Prostate gland (tissue), 2 donors: ENCODE measurements around the gene NKD2.

Experiments
- POLR2A ChIP-seq: fragments of 450-650 bp; IDR thresholded peaks from one replicate; pipeline ENCODE4 v1.6.1; 2016; ENCODE audit warnings: antibody characterized with exemption, mild to moderate bottlenecking
- POLR2AphosphoS5 ChIP-seq: sonication (generic); formaldehyde crosslinking; IDR thresholded peaks from one replicate; pipeline ENCODE4 v1.6.1; 2017; ENCODE audit warnings: antibody characterized with exemption
- TF ChIP-seq, protein P1 (sequence below), 4 experiments: fragments of 200-600 bp in 2 of 4; fragments of 450-650 bp in 2 of 4; sonication (generic) in 2 of 4; IDR thresholded peaks; 1 replicate in 3 of 4; 2 replicates in 1 of 4; pipeline ENCODE4 v1.5.1; 2016 to 2019; ENCODE audit warnings: antibody characterized with exemption in 4 of 4, mild to moderate bottlenecking in 2 of 4, moderate library complexity in 2 of 4

- TF ChIP-seq, protein P1, sequence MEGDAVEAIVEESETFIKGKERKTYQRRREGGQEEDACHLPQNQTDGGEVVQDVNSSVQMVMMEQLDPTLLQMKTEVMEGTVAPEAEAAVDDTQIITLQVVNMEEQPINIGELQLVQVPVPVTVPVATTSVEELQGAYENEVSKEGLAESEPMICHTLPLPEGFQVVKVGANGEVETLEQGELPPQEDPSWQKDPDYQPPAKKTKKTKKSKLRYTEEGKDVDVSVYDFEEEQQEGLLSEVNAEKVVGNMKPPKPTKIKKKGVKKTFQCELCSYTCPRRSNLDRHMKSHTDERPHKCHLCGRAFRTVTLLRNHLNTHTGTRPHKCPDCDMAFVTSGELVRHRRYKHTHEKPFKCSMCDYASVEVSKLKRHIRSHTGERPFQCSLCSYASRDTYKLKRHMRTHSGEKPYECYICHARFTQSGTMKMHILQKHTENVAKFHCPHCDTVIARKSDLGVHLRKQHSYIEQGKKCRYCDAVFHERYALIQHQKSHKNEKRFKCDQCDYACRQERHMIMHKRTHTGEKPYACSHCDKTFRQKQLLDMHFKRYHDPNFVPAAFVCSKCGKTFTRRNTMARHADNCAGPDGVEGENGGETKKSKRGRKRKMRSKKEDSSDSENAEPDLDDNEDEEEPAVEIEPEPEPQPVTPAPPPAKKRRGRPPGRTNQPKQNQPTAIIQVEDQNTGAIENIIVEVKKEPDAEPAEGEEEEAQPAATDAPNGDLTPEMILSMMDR (IDR thresholded peaks at IDR 0.05): no peak
- no peak for TF ChIP-seq POLR2A
- no peak for TF ChIP-seq POLR2AphosphoS5
These were observed 72.9 kb downstream of the NKD2 start for GRCh38 chr5:1081519-1081918.
